GM12892 (cell line): ENCODE results near the gene SLC5A6.

Source experiments
- POLR2A ChIP-seq: IDR thresholded peaks from 2 replicates; pipeline ENCODE4 v1.6.1; 2011; ENCODE audit warnings: low read depth, low read length, control low read depth
- POLR2AphosphoS5 ChIP-seq: IDR thresholded peaks from 2 replicates; pipeline ENCODE4 v1.6.1; 2011; ENCODE audit warnings: low read depth, low read length, control low read depth
- TAF1 ChIP-seq: IDR thresholded peaks from 2 replicates; pipeline ENCODE4 v1.6.1; 2011; ENCODE audit warnings: low read depth, mild to moderate bottlenecking, control low read depth, low read length, borderline replicate concordance

- TF ChIP-seq POLR2AphosphoS5 (no peak), POLR2A (no peak), TAF1 (no peak)
Observed at GRCh38 chr2:27209621-27210401, 2.3 kb downstream of the SLC5A6 start.
